ENCODE measurements around the gene GON4L.
A peak's percentile ranks its signal among the peaks of the same experiment; 100 is the strongest.
"Not testable (repeated sequence)": the region's sequence is repeated elsewhere in the genome, so short reads cannot be mapped to it uniquely, and the experiment has no call there.

The GON4L gene, protein sequence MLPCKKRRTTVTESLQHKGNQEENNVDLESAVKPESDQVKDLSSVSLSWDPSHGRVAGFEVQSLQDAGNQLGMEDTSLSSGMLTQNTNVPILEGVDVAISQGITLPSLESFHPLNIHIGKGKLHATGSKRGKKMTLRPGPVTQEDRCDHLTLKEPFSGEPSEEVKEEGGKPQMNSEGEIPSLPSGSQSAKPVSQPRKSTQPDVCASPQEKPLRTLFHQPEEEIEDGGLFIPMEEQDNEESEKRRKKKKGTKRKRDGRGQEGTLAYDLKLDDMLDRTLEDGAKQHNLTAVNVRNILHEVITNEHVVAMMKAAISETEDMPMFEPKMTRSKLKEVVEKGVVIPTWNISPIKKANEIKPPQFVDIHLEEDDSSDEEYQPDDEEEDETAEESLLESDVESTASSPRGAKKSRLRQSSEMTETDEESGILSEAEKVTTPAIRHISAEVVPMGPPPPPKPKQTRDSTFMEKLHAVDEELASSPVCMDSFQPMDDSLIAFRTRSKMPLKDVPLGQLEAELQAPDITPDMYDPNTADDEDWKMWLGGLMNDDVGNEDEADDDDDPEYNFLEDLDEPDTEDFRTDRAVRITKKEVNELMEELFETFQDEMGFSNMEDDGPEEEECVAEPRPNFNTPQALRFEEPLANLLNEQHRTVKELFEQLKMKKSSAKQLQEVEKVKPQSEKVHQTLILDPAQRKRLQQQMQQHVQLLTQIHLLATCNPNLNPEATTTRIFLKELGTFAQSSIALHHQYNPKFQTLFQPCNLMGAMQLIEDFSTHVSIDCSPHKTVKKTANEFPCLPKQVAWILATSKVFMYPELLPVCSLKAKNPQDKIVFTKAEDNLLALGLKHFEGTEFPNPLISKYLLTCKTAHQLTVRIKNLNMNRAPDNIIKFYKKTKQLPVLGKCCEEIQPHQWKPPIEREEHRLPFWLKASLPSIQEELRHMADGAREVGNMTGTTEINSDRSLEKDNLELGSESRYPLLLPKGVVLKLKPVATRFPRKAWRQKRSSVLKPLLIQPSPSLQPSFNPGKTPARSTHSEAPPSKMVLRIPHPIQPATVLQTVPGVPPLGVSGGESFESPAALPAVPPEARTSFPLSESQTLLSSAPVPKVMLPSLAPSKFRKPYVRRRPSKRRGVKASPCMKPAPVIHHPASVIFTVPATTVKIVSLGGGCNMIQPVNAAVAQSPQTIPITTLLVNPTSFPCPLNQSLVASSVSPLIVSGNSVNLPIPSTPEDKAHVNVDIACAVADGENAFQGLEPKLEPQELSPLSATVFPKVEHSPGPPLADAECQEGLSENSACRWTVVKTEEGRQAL (N-terminal part only)

GRCh38 chr1:155856975-155857930 lies at the start of gene GON4L:
GON4L (minus strand) TSS chr1:155857214; CDS start chr1:155853780, 3,434 bp downstream.
- ATAC-seq, result peak; percentile 80 to 82

- ATAC-seq, result no peak
These were observed 47.2 kb upstream of the GON4L start for GRCh38 chr1:155904261-155904660.

DNA sequence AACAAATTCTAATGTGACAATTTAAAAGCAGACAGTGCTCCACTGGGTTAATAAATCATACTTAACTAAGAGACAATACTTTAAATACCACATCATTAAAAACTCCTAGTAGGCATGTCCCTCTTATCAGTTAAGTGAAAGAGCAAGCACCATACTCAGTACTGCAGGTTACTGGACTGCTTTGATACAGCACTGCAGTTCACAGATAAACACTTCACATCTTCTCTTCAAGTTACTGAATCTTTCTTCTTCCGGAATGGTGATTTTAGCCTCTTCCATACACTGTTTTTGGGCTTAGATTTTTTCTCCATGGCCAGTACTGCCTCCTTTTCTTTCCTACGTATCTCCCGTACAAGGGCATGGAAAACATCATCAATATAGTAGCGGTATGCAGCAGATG lies 43.1 kb upstream of the GON4L start:
- no peak for ATAC-seq

GRCh38 chr1:155899683-155900082 lies 42.7 kb upstream of the GON4L start:
- no peak for ATAC-seq

DNA sequence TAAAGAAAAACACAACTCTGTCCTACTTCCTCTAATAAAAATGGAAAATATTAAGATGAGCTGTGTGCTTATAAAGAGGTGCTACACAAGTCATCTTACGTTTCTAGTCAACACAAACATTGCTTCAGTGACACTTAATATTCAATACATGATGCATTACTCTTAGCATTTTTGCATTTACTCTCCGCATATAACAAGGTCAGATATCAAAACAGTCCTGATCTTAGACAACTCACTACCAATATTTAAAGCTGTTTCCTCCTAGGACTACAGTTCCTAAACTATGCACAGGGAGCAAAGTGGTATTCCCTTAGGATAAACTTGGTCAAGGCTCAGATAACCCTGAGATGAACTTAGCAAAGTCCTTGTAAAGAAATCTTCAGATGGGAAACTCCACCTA lies 41.9 kb upstream of the GON4L start:
- ATAC-seq, result no peak

DNA sequence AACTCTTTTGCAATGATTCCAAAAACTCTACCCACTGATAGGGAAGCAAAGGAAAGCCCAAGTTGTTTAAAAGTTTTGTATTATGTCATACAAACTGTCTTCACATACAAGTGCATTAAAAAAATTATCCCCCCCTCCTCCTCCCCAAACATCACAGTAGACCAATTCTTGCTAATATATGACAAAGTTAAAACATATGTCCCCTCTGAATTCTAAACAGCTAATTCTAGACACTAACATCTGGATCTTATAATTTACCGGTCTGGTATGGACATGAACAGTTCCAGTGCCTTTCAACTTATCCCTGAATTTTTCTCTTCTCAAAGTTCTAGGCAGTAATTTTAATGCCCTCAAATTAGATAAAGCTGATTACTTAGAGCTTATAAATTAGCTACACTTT lies 40.7 kb upstream of the GON4L start:
- no peak for ATAC-seq

DNA sequence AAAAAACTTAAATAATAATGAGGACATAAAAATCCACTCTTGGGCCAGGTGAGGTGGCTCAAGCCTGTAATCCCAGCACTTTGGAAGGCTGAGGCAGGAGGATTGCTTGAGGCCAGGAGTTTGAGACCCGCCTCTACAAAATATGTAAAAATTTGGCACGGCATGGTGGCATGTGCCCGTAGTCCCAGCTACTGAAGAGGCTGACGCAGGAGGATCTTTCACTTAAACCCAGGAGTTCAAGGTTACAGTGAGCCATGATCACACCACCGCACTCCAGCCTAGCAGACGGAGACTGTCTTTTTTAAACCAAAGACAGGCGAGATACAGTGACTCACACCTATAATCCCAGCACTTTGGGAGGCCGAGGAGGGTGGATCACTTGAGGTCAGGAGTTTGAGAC lies 39.5 kb upstream of the GON4L start:
- ATAC-seq, result not testable (repeated sequence)

DNA sequence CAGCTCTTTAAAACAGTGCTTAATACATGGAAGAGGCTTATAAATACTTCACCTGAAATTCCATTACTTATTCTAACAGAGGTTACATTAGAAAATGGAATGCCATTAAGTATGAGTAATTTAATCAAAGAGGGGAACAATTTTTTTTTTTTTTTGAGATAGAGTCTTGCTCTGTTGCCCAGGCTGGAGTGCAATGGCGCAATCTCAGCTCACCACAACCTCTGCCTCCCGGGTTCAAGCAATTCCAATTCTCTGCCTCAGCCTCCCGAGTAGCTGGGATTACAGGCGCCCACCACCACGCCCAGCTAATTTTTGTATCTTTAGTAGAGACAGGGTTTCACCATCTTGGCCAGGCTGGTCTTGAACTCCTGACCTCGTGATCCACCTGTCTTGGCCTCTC lies 38.6 kb upstream of the GON4L start:
- ATAC-seq, result not testable (repeated sequence)

DNA sequence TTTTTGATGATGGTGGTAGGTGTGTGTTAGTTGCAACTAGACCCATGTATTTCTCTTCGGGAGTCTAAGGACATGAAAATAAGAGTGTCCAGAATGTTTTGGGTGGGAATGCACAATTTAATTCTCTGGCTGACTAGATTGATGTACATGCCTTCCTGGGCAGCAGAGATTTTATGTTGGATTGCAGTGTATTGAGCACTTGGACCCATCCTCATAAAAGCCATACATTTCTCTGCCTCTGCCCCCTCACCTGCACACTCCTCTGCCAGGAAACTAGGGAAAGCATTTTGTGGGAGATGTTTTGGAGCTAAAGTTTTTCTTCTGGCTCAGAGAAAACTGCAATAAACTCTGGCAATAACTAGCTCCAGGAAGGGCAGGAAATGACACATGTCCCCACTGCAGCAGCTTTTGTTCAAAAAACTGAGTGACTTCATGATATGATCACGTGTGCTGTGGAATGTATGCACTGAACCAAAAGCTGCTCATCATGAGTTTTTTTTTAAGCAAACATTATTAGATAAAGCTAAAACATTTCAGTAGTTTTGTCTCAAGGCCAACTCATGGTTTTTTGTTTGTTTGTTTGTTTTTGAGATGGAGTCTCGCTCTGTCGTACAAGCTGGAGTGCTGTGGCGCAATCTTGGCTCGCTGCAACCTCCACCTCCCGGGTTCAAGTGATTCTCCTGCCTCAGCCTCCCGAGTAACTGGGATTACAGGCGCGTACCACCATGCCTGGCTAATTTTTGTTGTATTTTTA lies 36.6 kb upstream of the GON4L start:
- peak; percentile 71 to 74 for ATAC-seq

DNA sequence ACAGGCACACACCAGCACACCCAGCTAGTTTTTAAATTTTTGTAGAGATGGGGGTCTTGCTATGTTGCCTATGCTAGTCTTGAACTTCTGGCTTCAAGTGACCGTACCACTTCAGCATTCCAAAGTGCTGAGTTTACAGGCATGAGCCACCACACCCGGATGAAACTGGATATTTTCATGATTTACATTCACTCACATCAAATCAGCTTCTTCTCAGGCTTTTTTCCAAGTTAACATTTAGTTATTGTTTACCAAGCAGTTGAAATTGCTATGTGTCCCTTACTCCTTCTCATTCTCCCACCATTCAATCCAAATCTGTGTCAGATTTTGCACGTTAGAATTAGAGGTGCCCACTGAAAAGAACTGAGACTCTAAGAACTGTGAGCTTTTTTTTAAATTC lies 35.8 kb upstream of the GON4L start:
- no peak for ATAC-seq

GRCh38 chr1:155890251-155890650 lies 33.2 kb upstream of the GON4L start:
- ATAC-seq, result no peak

DNA sequence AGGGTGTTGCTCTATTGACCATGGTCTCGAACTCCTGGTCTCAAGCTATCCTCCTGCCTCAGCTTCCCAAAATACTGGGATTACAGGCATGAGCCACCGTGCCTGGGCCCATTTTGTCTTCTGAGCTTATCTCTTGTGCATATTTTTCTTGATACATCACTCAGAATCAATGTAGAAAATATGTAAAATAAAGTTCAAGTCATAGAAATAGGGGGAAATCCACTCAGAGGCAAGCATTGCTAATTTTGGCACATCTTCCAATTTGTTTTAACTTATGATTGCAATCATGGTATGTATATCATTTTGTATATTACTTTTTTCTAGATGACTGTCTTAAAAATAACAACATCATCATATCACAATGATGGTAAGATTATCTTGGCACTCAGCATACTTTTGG lies 32.6 kb upstream of the GON4L start:
- ATAC-seq, result no peak

DNA sequence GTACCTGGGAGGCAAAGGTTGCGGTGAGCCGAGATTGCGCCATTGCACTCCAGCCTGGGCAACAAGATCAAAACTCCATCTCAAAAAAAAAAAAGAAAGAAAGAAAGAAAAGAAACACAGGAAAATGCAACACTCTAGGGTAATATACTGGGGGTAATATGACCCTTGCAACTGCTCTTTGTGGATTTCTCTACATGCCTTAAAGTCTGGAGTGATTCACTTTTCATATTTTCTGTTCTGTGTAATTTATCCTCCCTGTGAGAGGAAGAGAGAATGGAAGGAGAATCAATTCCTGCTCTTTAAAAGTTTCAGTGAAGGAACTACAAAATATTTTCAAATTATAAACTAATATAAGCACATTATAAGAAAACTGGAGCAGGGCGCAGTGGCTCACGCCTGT lies 31.5 kb upstream of the GON4L start:
- no peak for ATAC-seq

DNA sequence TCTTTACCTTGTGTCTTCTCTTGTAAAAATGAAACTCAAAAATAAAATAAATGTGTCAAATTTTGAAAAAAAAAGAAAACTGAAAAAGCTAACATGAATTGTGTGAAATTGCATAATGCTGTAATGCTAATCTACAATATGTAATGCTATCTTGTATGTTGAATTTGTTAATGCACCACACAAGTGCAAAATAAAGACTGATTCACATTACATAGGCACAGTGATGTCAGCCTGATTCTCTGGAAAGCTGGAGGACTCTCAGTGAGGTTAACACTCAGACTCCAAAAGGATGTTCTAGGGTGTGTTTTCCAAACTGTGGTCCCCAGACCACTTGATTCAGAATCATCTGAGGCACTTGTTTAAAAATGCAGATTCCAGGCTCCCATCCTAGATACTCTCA lies 28.0 kb upstream of the GON4L start:
- ATAC-seq, result no peak

GRCh38 chr1:155884031-155884960 lies 27.3 kb upstream of the GON4L start:
- no peak for ATAC-seq

- no peak for ATAC-seq
These were observed 25.8 kb upstream of the GON4L start for GRCh38 chr1:155882766-155883165.

DNA sequence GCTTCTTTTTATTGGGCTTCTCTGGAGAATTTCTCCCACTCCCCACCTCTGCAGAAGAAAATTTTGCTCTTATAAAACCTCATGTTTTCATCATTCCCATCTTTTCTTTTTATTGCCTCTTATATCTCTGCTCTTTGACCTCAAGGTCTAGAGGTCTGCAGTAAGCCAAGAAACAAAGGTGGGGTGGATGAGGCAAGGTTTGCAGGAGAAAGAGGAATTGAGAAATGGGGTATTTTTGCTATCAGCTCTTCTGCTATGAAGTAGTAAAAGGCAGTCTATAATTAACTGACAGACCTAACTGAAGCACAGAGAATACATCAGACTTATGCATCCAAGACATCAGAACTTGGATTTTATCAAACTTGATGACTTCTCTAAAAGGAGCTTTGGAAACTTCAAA lies 25.2 kb upstream of the GON4L start:
- ATAC-seq, result no peak

DNA sequence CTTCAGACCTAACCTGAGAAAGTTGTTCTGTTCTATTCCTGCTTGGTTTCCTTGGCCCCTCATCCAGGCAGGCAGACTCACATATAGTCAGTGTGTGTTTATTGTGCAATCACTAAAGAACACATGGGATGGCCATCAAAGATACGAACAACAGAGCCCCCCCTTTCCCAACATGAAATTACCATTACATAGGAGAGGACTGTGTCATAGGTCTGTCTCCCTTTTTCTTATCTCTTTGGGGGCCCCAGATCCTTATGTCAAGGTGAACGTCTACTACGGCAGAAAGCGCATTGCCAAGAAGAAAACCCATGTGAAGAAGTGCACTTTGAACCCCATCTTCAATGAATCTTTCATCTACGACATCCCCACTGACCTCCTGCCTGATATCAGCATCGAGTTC lies 23.9 kb upstream of the GON4L start:
- no peak for ATAC-seq

DNA sequence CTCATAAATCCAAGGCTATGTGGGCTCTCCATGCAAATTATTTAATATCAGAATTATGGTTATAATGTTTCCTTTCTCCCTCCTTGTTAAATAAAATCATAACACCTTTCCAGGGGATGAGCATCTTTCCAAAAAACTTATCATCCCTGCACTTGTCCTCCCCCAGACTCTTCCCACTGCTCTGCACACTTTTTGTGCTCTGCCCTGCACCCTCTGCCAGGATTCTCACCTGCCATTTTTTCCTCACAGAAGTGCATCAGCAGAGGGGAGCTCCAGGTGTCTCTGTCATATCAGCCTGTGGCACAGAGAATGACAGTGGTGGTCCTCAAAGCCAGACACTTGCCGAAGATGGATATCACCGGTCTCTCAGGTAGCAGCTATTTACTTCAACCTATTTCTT lies 23.2 kb upstream of the GON4L start:
- no peak for ATAC-seq

DNA sequence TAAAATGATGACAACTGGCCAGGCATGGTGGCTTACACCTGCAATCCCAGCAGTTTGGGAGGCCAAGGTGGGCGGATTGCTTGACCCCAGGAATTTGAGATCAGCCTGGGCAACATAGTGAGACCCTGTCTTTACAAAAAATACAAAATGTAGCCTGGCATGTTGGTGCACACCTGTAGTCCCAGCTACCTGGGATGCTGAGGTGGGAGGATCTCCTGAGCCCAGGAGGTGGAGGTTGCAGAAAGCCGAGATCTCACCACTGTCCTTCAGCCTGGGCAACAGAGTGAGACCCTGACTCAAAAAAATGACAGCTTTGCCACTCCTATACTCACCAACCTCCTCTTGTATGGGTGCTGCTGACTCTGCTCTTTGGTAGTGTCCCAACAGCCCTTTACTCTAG lies 20.9 kb upstream of the GON4L start:
- ATAC-seq, result no peak
